C4-2B (cell line): ENCODE results near the gene CHST13.

Experiments
- CTCF ChIP-seq: fragments of 450-650 bp; conservative IDR thresholded peaks from 2 replicates; pipeline ENCODE4 v1.5.1; 2017; ENCODE audit warnings: mild to moderate bottlenecking
- ZFX ChIP-seq: fragments of 450-650 bp; IDR thresholded peaks from 2 replicates; pipeline ENCODE4 v1.6.1; 2017

GRCh38 chr3:126555795-126556636 is 32.1 kb downstream of the CHST13 start:
- TF ChIP-seq CTCF (no peak), ZFX (no peak)
